Glutamatergic neuron (in vitro differentiated cells): ENCODE data around the gene MPP1. TPM values are rescaled to one million over a fixed set of nuclear protein-coding genes. Genes with fewer than 3 reads are reported as not detected.

Experiments used
- DNase-seq: peaks from one replicate; pipeline ENCODE4 v3.0.0; 2022
- H3K27ac Mint-ChIP-seq: one replicate; pipeline ENCODE4 v1.8.0; 2020; ENCODE audit warnings: mild to moderate bottlenecking, mixed read lengths, inconsistent platforms; ENCODE audit not compliant: unreplicated experiment
- H3K27me3 Mint-ChIP-seq: one replicate; pipeline ENCODE4 v1.8.0; 2020; ENCODE audit warnings: mild to moderate bottlenecking, moderate library complexity, mixed read lengths, inconsistent platforms; ENCODE audit not compliant: unreplicated experiment
- H3K36me3 Mint-ChIP-seq: one replicate; pipeline ENCODE4 v1.8.0; 2020; ENCODE audit warnings: mild to moderate bottlenecking, mixed read lengths, inconsistent platforms; ENCODE audit not compliant: unreplicated experiment
- H3K4me1 Mint-ChIP-seq: one replicate; pipeline ENCODE4 v1.8.0; 2020; ENCODE audit warnings: mild to moderate bottlenecking, low read depth, mixed read lengths, inconsistent platforms; ENCODE audit not compliant: unreplicated experiment
- H3K4me3 Mint-ChIP-seq: one replicate; pipeline ENCODE4 v1.8.0; 2020; ENCODE audit warnings: mild to moderate bottlenecking, mixed read lengths, inconsistent platforms; ENCODE audit not compliant: unreplicated experiment
- H3K9me3 Mint-ChIP-seq: one replicate; pipeline ENCODE4 v1.8.0; 2020; ENCODE audit warnings: mild to moderate bottlenecking, moderate library complexity, mixed read lengths, inconsistent platforms; ENCODE audit not compliant: unreplicated experiment
- CTCF ChIP-seq: fragments of 200-600 bp; sonication (generic); IDR thresholded peaks from one replicate; pipeline ENCODE4 v1.5.0; 2021; ENCODE audit not compliant: partially characterized antibody, unreplicated experiment
- total RNA-seq: library from RNA; stranded (reverse); fragmentation: NEBNext Ultra II Directional; extraction: Animal tissue kit (Norgen Biotek cat#: 25700); gene quantifications from one replicate; pipeline ENCODE4 v1.2.1, GENCODE V29; 2021; ENCODE audit not compliant: unreplicated experiment

The MPP1 gene
- total RNA-seq, 1 donor from 2014 or later = 12.7 TPM

- no peak for DNase-seq
- Mint-ChIP-seq H3K4me1 (no peaks in the 10 kb centered on the region), H3K36me3 (no peaks in the 10 kb centered on the region), H3K27ac (no peak overlapping the region), H3K4me3 (no peak overlapping the region), H3K27me3 (no peaks in the 10 kb centered on the region), H3K9me3 (no peaks in the 10 kb centered on the region)
- no peak for TF ChIP-seq CTCF
Measured at GRCh38 chrX:154793084-154793795, 12.0 kb downstream of the MPP1 start.

- Mint-ChIP-seq H3K4me3 (no peak overlapping the region), H3K9me3 (no peaks in the 10 kb centered on the region), H3K27me3 (no peaks in the 10 kb centered on the region), H3K36me3 (no peaks in the 10 kb centered on the region), H3K27ac (no peak overlapping the region), H3K4me1 (no peaks in the 10 kb centered on the region)
- no peak for TF ChIP-seq CTCF
- no peak for DNase-seq
Measured at GRCh38 chrX:154791939-154792338, 13.3 kb downstream of the MPP1 start.

GRCh38 chrX:154791467-154791866, 13.8 kb downstream of the MPP1 start:
- TF ChIP-seq CTCF = no peak
- Mint-ChIP-seq H3K36me3 (no peaks in the 10 kb centered on the region), H3K27me3 (no peaks in the 10 kb centered on the region), H3K4me1 (no peaks in the 10 kb centered on the region), H3K27ac (no peak overlapping the region), H3K4me3 (no peak overlapping the region), H3K9me3 (no peaks in the 10 kb centered on the region)
- DNase-seq = no peak

- no peak for DNase-seq
- no peaks in the 10 kb centered on the region for H3K36me3 Mint-ChIP-seq
- H3K9me3 Mint-ChIP-seq = no peaks in the 10 kb centered on the region
- no peaks in the 10 kb centered on the region for H3K4me1 Mint-ChIP-seq
- no peaks in the 10 kb centered on the region for H3K27me3 Mint-ChIP-seq
- TF ChIP-seq CTCF = no peak
- H3K27ac Mint-ChIP-seq = no peak overlapping the region
- H3K4me3 Mint-ChIP-seq = no peak overlapping the region
Measured at GRCh38 chrX:154785716-154786115, 19.6 kb downstream of the MPP1 start.

- H3K27ac Mint-ChIP-seq = no peak overlapping the region
- H3K36me3 Mint-ChIP-seq = no peaks in the 10 kb centered on the region
- no peaks in the 10 kb centered on the region for H3K9me3 Mint-ChIP-seq
- H3K4me3 Mint-ChIP-seq = no peak overlapping the region
- no peak for TF ChIP-seq CTCF
- no peak for DNase-seq
- H3K27me3 Mint-ChIP-seq = no peaks in the 10 kb centered on the region
- H3K4me1 Mint-ChIP-seq = no peaks in the 10 kb centered on the region
Measured at GRCh38 chrX:154784149-154784995, 20.9 kb downstream of the MPP1 start.
